ENCODE results near the gene PTPRK.
"Not testable (repeated sequence)": the region's sequence is repeated elsewhere in the genome, so short reads cannot be mapped to it uniquely, and the experiment has no call there.

Gene PTPRK

GRCh38 chr6:128487746-128488145 is 32.7 kb downstream of the PTPRK start:
- no peak for DNase-seq (ENCODE audit: low read depth)

DNA sequence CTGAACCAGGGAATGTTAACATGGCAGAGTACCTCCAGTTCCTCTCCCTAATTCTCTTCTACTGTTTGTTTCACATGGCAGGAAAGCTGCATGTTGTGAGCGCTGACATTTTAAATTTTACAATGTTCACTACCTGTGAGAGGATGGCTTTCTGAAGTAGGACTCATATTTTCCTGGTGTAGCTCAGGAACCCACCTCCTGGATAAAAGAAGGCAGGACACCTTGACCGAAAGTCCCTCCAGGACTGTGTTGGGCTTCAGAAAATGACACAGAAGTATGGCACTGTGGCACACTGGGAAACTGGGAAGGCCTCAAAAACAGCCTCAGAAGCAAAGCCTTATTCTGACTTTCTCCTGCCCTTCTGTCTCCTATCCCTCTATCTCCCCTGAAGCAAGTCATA is 33.3 kb downstream of the PTPRK start:
- DNase-seq (ENCODE audit: low read depth): no peak

- not testable (repeated sequence) for DNase-seq (ENCODE audit: low read depth)
Measured at GRCh38 chr6:128486580-128486979, 33.8 kb downstream of the PTPRK start.

DNA sequence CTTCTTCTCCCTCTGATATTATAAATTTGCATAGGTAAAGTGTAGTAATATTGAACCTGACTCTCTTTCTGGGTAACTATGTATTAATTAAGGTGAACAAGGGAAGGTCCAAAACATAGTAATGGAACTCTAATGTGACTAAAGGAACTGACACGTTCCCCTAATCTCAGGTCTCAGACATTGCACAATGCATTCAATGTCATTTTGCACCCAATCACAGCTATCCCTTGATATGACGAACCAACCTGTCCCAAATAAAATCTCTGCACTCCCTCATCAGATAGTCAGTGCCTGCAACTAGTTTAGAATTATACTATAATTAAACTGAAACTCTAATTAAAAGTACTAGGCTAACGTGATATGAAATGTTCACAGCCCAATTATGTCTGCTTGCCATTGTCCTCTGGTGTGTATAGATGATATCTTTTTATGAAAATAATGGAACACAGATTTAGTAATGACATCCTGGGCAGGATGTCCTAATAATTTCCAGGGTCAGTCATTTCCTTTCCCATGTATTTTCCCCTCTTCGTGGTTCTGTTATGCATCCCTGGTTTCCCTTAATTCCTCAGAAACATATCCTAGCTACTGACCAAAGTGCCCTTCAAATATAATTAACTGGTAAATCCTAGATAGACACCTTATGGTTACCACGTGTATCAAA is 36.8 kb downstream of the PTPRK start:
- DNase-seq (ENCODE audit: low read depth): no peak

DNA sequence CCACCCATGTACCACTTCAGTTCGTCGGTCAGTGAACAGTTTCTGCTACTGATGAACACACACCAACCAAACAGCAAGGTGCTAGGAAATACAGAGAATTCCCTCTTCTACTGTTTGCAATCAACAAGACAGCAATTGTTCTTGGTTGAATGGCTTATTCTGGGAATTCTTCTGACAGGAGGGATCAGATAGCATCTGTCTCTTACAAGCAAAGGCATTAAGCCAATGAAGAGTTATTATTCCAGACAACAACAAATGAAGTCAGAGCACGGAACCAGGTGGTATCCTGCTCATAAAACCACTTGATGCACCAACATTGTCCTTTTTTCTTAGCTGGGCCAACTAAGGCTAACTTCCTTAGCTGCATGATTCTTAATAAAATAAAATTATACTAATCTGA is 37.8 kb downstream of the PTPRK start:
- no peak for DNase-seq (ENCODE audit: low read depth)

DNA sequence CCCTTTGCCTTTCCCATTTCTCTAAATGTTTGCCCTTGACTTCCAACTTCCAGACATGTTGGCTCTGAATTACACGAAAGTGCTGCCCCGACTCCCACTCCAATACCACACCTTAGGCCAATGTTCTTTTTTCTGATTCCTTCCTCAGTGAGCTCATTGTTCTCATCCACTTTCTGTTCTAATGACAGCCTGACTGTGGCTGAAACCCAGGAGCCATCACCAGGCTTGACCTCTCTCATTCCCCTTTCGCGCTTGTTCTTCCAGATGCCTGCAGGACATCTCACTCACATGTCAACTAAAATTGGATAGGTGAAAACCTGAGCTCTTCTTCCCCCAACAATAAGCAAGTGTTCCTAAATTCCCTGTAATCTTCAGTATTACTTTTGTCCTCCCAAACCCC is 40.4 kb downstream of the PTPRK start:
- no peak for DNase-seq (ENCODE audit: low read depth)

GRCh38 chr6:128479048-128479666 is 41.2 kb downstream of the PTPRK start:
- no peak for DNase-seq (ENCODE audit: low read depth)

GRCh38 chr6:128478230-128479047 is 42.0 kb downstream of the PTPRK start:
- no peak for DNase-seq (ENCODE audit: low read depth)

DNA sequence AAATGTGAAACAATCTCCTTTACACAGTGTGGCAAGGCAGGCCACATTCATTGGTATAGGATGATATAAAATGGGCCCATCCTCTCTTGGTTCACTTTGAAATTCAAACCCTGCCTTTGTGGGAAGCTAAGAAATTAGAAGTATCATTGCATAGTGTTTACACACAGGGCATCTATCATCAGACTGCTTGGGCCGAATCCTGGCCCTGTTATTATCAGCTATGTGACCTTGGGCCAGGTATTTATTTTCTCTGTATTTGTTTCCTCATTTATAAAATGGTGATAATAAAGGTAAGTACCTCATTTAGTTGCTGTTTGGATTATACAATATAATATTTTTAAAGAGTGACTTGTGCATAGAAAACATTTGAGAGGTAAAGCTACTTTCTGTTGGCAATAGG is 45.5 kb downstream of the PTPRK start:
- DNase-seq (ENCODE audit: low read depth): no peak

DNA sequence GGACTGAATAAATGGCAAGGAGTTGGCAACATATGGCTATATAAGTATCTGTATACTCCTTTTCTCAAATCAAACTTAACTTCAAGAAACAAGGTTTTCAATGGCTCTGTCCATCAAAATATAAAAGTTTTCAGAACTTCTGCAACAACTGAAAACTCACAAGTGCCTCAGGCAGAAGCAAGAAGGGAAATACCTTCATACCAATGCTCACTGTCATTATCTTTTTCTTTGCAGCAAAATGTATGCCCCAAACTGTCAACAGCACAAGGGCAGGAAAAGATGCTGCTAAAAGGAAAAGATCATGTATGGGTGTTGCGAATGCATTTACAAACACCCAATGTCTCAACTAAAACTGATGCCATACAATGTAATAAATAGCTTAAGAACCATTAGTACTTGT is 45.9 kb downstream of the PTPRK start:
- no peak for DNase-seq (ENCODE audit: low read depth)

DNA sequence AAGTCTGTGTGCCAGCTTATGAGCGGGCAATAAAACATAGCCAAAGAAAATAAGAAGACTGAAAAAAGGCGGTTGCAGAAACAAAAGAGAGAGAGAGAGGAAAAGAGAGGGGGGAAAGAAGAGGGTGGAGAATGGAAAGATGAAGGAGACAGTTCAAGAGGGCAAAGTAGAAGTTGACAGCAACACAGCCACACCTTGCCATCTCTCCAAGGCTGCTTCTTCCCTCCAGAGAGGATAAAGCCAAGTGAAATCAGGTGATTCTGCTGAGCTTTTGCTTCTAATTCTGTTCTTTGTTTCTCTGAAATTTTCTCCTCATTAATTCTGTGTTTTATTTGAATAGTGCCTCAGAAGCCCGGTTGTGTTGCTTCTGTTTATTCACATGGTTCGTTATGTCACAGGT is 48.5 kb downstream of the PTPRK start:
- DNase-seq (ENCODE audit: low read depth): no peak

- DNase-seq (ENCODE audit: low read depth): no peak
Measured at GRCh38 chr6:128465368-128466343, 54.7 kb downstream of the PTPRK start.

GRCh38 chr6:128464790-128465189 is 55.6 kb downstream of the PTPRK start:
- DNase-seq (ENCODE audit: low read depth): no peak

GRCh38 chr6:128463942-128464341 is 56.5 kb downstream of the PTPRK start:
- DNase-seq (ENCODE audit: low read depth): no peak

DNA sequence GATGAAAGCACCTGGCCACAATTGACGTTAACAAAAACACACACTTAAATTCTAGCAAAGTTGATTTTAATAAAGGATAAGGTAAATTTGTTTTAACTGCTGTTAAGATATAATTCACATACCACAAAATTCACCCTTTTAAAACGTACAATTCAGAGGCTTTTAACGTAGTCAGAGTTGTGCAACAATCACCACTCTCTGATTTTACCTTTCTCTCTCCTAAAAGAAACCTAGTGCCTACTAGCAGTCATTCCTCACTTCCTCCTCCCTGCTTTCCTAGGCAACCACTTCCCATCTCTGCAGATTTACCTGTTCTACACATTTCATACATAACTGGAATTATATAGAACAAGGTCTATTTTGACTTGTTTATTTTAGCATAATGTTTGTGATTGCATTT is 58.9 kb downstream of the PTPRK start:
- no peak for DNase-seq (ENCODE audit: low read depth)

GRCh38 chr6:128456510-128457230 is 63.7 kb downstream of the PTPRK start:
- DNase-seq (ENCODE audit: low read depth): no peak

DNA sequence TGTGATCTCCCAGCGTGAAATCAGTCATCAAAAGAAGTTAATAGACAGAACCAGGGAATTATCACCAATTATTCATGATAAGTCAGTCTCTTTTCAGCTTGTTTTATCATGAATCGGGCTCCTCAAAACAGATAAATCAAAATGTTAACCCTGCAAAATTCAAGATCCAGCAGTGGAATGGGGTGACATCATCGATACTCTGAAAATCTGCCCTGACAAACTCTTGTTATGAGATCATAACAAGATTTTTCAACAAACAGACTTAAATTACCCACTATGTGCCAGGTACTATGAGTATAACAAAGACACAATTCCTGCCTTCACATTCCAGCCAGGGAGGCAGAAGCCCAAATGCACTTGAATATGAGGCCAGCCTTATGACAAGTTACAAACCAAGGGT is 64.4 kb downstream of the PTPRK start:
- no peak for DNase-seq (ENCODE audit: low read depth)

DNA sequence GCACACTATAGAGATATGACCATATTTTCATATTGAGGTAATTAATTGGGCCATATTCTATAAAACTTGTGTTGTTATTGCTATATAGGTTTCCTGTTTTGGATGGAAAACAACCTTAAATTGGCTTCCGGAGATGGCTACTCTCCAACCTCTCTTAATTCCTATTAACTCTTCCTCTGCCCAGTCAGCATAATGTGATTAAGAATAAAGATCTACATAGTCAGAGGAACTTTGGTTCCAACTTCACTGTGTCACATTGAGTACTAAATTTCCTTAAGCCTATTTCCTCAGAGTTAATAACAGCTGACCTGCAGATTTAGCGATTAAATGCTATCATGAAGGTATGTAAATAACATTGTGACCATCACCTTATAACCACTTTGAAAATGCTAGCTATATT is 67.7 kb downstream of the PTPRK start:
- DNase-seq (ENCODE audit: low read depth): no peak

- no peak for DNase-seq (ENCODE audit: low read depth)
Measured at GRCh38 chr6:128446497-128446896, 73.9 kb downstream of the PTPRK start.

DNA sequence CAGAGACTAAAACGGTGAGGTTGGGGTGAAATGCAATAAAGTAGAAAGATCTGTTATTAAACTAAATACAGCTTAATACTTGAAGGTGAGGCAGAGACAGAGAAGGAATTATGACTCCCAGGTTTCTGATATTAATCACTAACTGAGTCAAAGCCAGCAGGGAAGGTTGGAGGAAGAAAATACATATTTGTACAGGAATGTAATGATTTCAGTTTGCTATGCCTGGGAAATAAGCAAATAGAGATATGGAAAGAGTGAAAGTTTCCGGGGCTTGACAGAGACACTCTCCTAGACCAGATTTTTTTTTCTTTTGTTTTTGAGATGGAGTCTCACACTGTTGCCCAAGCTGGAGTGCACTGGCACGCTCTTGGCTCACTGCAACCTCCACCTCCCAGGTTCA is 76.8 kb downstream of the PTPRK start:
- no peak for DNase-seq (ENCODE audit: low read depth)

- no peak for DNase-seq (ENCODE audit: low read depth)
Measured at GRCh38 chr6:128439627-128440026, 80.8 kb downstream of the PTPRK start.

Data from GM04504 (cell line).